IMR-90 (cell line): ENCODE measurements around the gene VCL. TPM values are rescaled to one million over a fixed set of nuclear protein-coding genes. Genes with fewer than 3 reads are reported as not detected.
A peak's percentile ranks its signal among the peaks of the same experiment; 100 is the strongest.

ENCODE experiments used
- ATAC-seq: fragments of 200-7000 bp; cut with Tn5 transposase; 2 replicates; pipeline ENCODE4 v1.9.1; 2020; ENCODE audit warnings: low read depth, mild to moderate bottlenecking, moderate library complexity
- BruUV-seq: library from RNA; stranded (reverse); fragments of 400-500 nt; replicated peaks from 2 replicates; lab custom pipeline; 2021; lab: Mats Ljungman, UMichigan
- CTCF ChIA-PET: fragments of 300-600 bp; formaldehyde crosslinking; extraction: SDS; loops from one replicate; lab custom pipeline; 2021; ENCODE audit warnings: antibody characterized with exemption; lab: Yijun Ruan, JAX
- POLR2A ChIA-PET: fragments of 300-600 bp; sonication (Branson Sonifier 250); formaldehyde crosslinking; loops from one replicate; lab custom pipeline; 2022; ENCODE audit warnings: antibody characterized with exemption; ENCODE audit not compliant: unreplicated experiment; lab: Charles Lee
- DNase-seq: peaks from one replicate; pipeline ENCODE4 v3.0.0; 2013
- H2AFZ ChIP-seq: replicated peaks from 2 replicates; pipeline ENCODE3; 2013; ENCODE audit warnings: low read length, mild to moderate bottlenecking; ENCODE audit not compliant: poor library complexity
- H2AK5ac ChIP-seq: 2 replicates; pipeline ENCODE4 v1.6.1; 2013; ENCODE audit warnings: low read depth, low read length, inconsistent platforms
- H2AK9ac ChIP-seq: replicated peaks from 2 replicates; pipeline ENCODE3; 2013; ENCODE audit warnings: mild to moderate bottlenecking, low read depth, low read length, moderate library complexity; ENCODE audit not compliant: poor library complexity
- H2BK120ac ChIP-seq: 2 replicates; pipeline ENCODE4 v1.6.1; 2013; ENCODE audit warnings: low read depth, low read length, inconsistent platforms
- H2BK15ac ChIP-seq: 3 replicates; pipeline ENCODE4 v1.6.1; 2013; ENCODE audit warnings: low read depth, low read length, inconsistent platforms
- H2BK20ac ChIP-seq: 2 replicates; pipeline ENCODE4 v1.6.1; 2013; ENCODE audit warnings: low read depth, mild to moderate bottlenecking, inconsistent platforms, low read length, moderate library complexity
- H2BK5ac ChIP-seq: 2 replicates; pipeline ENCODE4 v1.6.1; 2013; ENCODE audit warnings: mild to moderate bottlenecking, low read depth, low read length, inconsistent platforms; ENCODE audit not compliant: poor library complexity, severe bottlenecking
- H3K14ac ChIP-seq: replicated peaks from 2 replicates; pipeline ENCODE4 v1.6.1; 2013; ENCODE audit warnings: low read depth, low read length, inconsistent platforms
- H3K18ac ChIP-seq: 2 replicates; pipeline ENCODE4 v1.6.1; 2013; ENCODE audit warnings: low read depth, low read length, control low read depth
- H3K23ac ChIP-seq: 2 replicates; pipeline ENCODE4 v1.6.1; 2013; ENCODE audit warnings: low read depth, low read length, inconsistent platforms
- H3K27ac ChIP-seq: 2 replicates; pipeline ENCODE4 v1.5.1; 2013; ENCODE audit warnings: mild to moderate bottlenecking, control low read depth, low read length; ENCODE audit not compliant: insufficient read depth
- H3K27me3 ChIP-seq: 2 replicates; pipeline ENCODE4 v1.6.1; 2013; ENCODE audit warnings: low read length; ENCODE audit not compliant: control insufficient read depth, insufficient read depth
- H3K36me3 ChIP-seq: 2 replicates; pipeline ENCODE4 v1.6.1; 2013; ENCODE audit warnings: low read length, mixed read lengths; ENCODE audit not compliant: control insufficient read depth, insufficient read depth
- H3K4ac ChIP-seq: 2 replicates; pipeline ENCODE4 v1.6.1; 2013; ENCODE audit warnings: low read depth, low read length, inconsistent platforms
- H3K4me1 ChIP-seq: 2 replicates; pipeline ENCODE4 v1.6.1; 2013; ENCODE audit warnings: low read length, mixed read lengths; ENCODE audit not compliant: control insufficient read depth, insufficient read depth
- H3K4me2 ChIP-seq: 2 replicates; pipeline ENCODE4 v1.6.1; 2013; ENCODE audit warnings: low read depth, mild to moderate bottlenecking, control low read depth, low read length, moderate library complexity
- H3K4me3 ChIP-seq: 2 replicates; pipeline ENCODE4 v1.5.1; 2013; ENCODE audit warnings: low read depth, mild to moderate bottlenecking, control low read depth, low read length, moderate library complexity; ENCODE audit not compliant: insufficient read depth
- H3K56ac ChIP-seq: 2 replicates; pipeline ENCODE4 v1.6.1; 2013; ENCODE audit warnings: low read length, inconsistent platforms; ENCODE audit not compliant: insufficient read depth; ENCODE audit errors: extremely low read depth
- H3K79me1 ChIP-seq, 2 experiments: 2 replicates each; pipeline ENCODE4 v1.6.1; 2013; ENCODE audit warnings: low read length in 2 of 2, inconsistent platforms in 1 of 2, low read depth in 1 of 2
- H3K9ac ChIP-seq: 2 replicates; pipeline ENCODE4 v1.6.1; 2013; ENCODE audit warnings: low read depth, low read length, control low read depth
- H3K9me1 ChIP-seq: 2 replicates; pipeline ENCODE4 v1.6.1; 2013; ENCODE audit warnings: low read length, inconsistent platforms; ENCODE audit not compliant: insufficient read depth
- H3K9me3 ChIP-seq: 2 replicates; pipeline ENCODE4 v1.6.1; 2013; ENCODE audit warnings: low read length; ENCODE audit not compliant: control insufficient read depth, insufficient read depth
- H4K20me1 ChIP-seq: 2 replicates; pipeline ENCODE4 v1.6.1; 2013; ENCODE audit warnings: low read length, inconsistent platforms; ENCODE audit not compliant: insufficient read depth
- H4K5ac ChIP-seq: 2 replicates; pipeline ENCODE4 v1.6.1; 2013; ENCODE audit warnings: mild to moderate bottlenecking, low read depth, low read length, control low read depth
- H4K8ac ChIP-seq, 2 experiments: 2 replicates each; pipeline ENCODE4 v1.6.1; 2013; ENCODE audit warnings: low read depth in 2 of 2, low read length in 2 of 2, control low read depth in 1 of 2, inconsistent platforms in 1 of 2
- H4K91ac ChIP-seq: 2 replicates; pipeline ENCODE4 v1.6.1; 2013; ENCODE audit warnings: low read depth, low read length, inconsistent platforms; ENCODE audit not compliant: insufficient read depth
- BHLHE40 ChIP-seq: fragments of 150-350 bp; IDR thresholded peaks from 2 replicates; pipeline ENCODE4 v1.6.1; 2016; ENCODE audit warnings: mild to moderate bottlenecking, low read depth, low read length
- CEBPB ChIP-seq: IDR thresholded peaks from 2 replicates; pipeline ENCODE4 v1.6.1; 2012; ENCODE audit warnings: low read depth, low read length, improper control_type of control experiment
- ELK1 ChIP-seq: fragments of 150-350 bp; IDR thresholded peaks from 2 replicates; pipeline ENCODE4 v1.6.1; 2016; ENCODE audit warnings: low read depth, mild to moderate bottlenecking, low read length, moderate library complexity, borderline replicate concordance
- FOS ChIP-seq: fragments of 150-350 bp; IDR thresholded peaks from 2 replicates; pipeline ENCODE4 v1.6.1; 2016; ENCODE audit warnings: low read depth, low read length
- MAFK ChIP-seq: IDR thresholded peaks from 2 replicates; pipeline ENCODE4 v1.6.1; 2012; ENCODE audit warnings: low read depth, low read length, improper control_type of control experiment
- MAZ ChIP-seq: IDR thresholded peaks from 2 replicates; pipeline ENCODE4 v1.6.1; 2012; ENCODE audit warnings: low read depth, mild to moderate bottlenecking, low read length, improper control_type of control experiment, moderate library complexity, borderline replicate concordance
- NFE2L2 ChIP-seq: fragments of 150-350 bp; IDR thresholded peaks from 2 replicates; pipeline ENCODE4 v1.6.1; 2016; ENCODE audit warnings: low read depth, mild to moderate bottlenecking, low read length
- RFX5 ChIP-seq: IDR thresholded peaks from 2 replicates; pipeline ENCODE4 v1.8.0; 2012; ENCODE audit warnings: low read depth, mild to moderate bottlenecking, low read length, moderate library complexity
- SMC3 ChIP-seq: fragments of 150-350 bp; IDR thresholded peaks from 2 replicates; pipeline ENCODE4 v1.6.1; 2016; ENCODE audit warnings: low read depth, mild to moderate bottlenecking, antibody characterized with exemption, low read length, moderate library complexity
- WGBS, 2 experiments: methylation state at CpG; one replicate each; pipeline versions ENCODE4 v1.1.5 to v1.1.7; 2013; ENCODE audit warnings: missing lambda C conversion rate in 2 of 2; ENCODE audit not compliant: insufficient read length in 1 of 2; ENCODE audit errors: extremely low coverage in 2 of 2; 5-methylcytosine and 5-hydroxymethylcytosine counted together
- dilution Hi-C: fragments of 300-500 bp; cut with HindIII; formaldehyde crosslinking; loops from one replicate; pipeline ENCODE4 v1.14.3; 2018; ENCODE audit warnings: low sequenced_read_pairs; ENCODE audit not compliant: unreplicated experiment
- in situ Hi-C: fragments of 300-500 bp; cut with MboI; formaldehyde crosslinking; loops from 3 replicates; pipeline ENCODE4 v1.14.3; 2019; ENCODE audit warnings: low sequenced_read_pairs, inconsistent platforms, mixed read lengths
- intact Hi-C: fragments of 100-400 bp; cut with micrococcal nuclease; formaldehyde crosslinking; loops from 2 replicates; pipeline ENCODE4 v1.10.0; 2022
- polyA plus RNA-seq, 3 experiments: library from polyadenylated mRNA; depleted of rRNA; stranded (reverse); fragments of >200 nt; gene quantifications; 2 replicates each; pipeline ENCODE4 v1.2.3, GENCODE V29; 2012; ENCODE audit warnings: low replicate concordance in 1 of 3
- total RNA-seq: library from RNA; depleted of rRNA; stranded (reverse); fragments of >200 nt; gene quantifications from 2 replicates; pipeline ENCODE4 v1.2.3, GENCODE V29; 2012

The VCL gene
- total and polyA plus RNA-seq, 2 of the 4 experiments (the other 2 are of a cell fraction), result 227 to 283 TPM

GRCh38 chr10:73962386-73962785 lies 35.5 kb upstream of the VCL start:
- Histone ChIP-seq H2BK15ac (peak overlapping the region; percentile 64; the same call in 2 of the 3 replicates), H4K91ac (peak overlapping the region; percentile 34), H3K18ac (peak overlapping the region; percentile 45; the same call in 1 of the 2 replicates), H3K9ac (no peak overlapping the region), H3K56ac (no peak overlapping the region), H2BK120ac (peak overlapping the region; percentile 76; the same call in 1 of the 2 replicates), H3K36me3 (no peaks in the 10 kb centered on the region), H4K20me1 (no peaks in the 10 kb centered on the region), H2AK5ac (peak overlapping the region; percentile 88), H3K23ac (peak overlapping the region; percentile 59; the same call in 1 of the 2 replicates), H4K5ac (0 out of 2 replicates have a peak overlapping the region, but pooled peaks have one; percentile 26), H3K9me1 (peaks cover 19% of the 10 kb centered on the region), H2AK9ac (peak overlapping the region; percentile 44), H3K79me1 (peaks cover 0 to 18% of the 10 kb centered on the region in 2 experiments; a peak in 2 of 4 replicates), H3K14ac (peak overlapping the region; percentile 68), H2AFZ (peak overlapping the region; percentile 53), H3K27me3 (no peaks in the 10 kb centered on the region), H2BK20ac (peak overlapping the region; percentile 55; the same call in 1 of the 2 replicates), H2BK5ac (no peak overlapping the region), H3K27ac (no peak overlapping the region), H4K8ac (no peak overlapping the region), H3K4me3 (no peak overlapping the region), H3K4me1 (peaks cover 16% of the 10 kb centered on the region), H3K9me3 (no peaks in the 10 kb centered on the region), H3K4me2 (no peak overlapping the region), H3K4ac (peak overlapping the region; percentile 82)
- TF ChIP-seq ELK1, result no peak
- no peak for TF ChIP-seq MAZ
- TF ChIP-seq BHLHE40, result no peak
- TF ChIP-seq MAFK, result no peak
- TF ChIP-seq CEBPB, result no peak
- TF ChIP-seq RFX5, result no peak
- TF ChIP-seq FOS, result no peak
- TF ChIP-seq NFE2L2, result no peak
- no peak for TF ChIP-seq SMC3
- in situ Hi-C loops, result no loop called here
- WGBS, 2 experiments, result no CpG with 5 or more reads among the region's 2 CpGs
- intact Hi-C loops, result no loop called here
- ATAC-seq (no peak), DNase-seq (no peak)
- BruUV-seq, result no TSS peak
- dilution Hi-C loops, result no loop called here
- POLR2A ChIA-PET, result no interaction called here
- CTCF ChIA-PET, result no interaction called here
